GM19438 (cell line): ENCODE results near the gene KCND3.

Source experiments
- ATAC-seq: cut with Tn5 transposase; IDR thresholded peaks from one replicate; pipeline ENCODE4 v1.9.1; 2021; ENCODE audit warnings: low read depth; ENCODE audit not compliant: unreplicated experiment

Gene KCND3

DNA sequence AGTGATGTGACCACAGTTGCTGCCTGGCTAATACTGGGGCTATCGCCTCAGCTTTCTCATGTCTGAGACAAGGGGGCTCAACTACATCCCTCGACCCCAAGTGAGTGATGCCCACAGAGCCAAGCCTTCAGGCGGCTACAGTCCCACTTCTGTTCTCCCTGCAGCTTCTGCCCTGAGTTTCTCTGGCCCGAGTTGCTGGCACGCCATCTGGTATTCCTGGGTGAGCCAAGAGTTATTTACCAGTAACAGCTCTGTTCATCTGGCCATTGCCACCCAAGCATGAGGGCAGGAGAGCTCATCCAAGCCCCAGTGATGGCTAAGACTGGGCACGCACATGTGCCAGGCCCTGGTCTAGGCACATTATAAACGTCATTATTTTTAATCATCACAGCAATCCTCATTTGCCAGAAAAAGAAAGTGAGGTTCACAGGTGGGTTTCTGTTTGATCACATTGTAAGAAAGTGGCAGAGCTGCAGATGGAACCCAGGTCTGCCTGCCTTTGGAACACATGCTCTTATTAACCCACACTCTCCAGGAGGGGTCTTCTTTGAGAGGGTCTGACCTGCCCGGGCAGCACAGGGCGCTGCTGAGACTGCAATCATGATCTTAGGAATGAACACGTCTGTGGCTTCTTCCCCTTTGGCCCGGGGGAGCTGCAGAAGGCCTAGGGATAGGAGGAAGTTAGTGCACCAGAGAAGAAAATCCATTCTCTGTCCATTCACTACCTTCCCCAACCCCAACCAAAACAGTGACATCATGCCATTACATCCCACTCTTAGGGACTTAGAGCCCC lies 27.5 kb downstream of the KCND3 start:
- no peak for ATAC-seq

- ATAC-seq = no peak
These were observed 28.5 kb downstream of the KCND3 start for GRCh38 chr1:111961016-111961415.

DNA sequence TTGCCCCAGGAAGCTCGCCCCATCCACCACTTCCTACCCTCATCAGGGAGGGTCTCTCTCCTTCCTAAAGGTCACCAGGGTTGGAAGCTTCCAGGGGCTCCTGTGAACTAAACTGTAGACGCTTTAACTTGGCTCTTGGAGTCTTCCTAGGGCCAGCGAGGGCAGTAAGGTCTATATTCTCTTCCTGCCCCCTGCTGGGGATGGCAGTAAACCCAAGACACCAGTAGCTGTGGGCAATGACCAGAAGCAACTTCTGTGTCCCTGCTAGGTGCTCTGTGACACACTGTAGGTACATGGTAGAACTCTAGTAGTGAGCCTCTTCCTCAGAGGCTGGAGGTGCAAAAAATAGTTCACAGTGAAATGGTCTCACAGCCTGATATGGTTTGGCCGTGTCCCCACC lies 30.0 kb downstream of the KCND3 start:
- no peak for ATAC-seq

- no peak for ATAC-seq
These were observed 30.6 kb downstream of the KCND3 start for GRCh38 chr1:111958851-111959250.

DNA sequence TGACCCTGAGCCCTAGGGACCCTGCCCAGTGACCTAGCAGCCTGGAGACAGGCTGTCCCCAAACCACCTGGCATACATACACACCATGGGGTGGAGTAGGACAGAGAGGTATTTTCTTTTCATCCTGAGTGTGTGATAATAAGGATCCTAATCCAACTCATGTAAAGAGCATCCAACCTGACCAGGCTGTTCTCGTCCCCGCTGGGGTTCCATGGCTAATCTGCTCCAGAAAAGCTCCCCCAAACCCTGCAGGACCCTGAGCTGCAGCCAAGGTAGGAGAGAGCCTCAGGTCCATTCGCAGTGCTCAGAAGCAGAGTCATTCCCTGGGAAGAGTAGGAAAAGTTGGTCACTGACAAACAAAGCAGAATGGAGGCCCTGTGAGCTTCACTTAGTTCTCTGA lies 31.4 kb downstream of the KCND3 start:
- ATAC-seq = no peak

GRCh38 chr1:111956155-111956771 lies 33.2 kb downstream of the KCND3 start:
- no peak for ATAC-seq

DNA sequence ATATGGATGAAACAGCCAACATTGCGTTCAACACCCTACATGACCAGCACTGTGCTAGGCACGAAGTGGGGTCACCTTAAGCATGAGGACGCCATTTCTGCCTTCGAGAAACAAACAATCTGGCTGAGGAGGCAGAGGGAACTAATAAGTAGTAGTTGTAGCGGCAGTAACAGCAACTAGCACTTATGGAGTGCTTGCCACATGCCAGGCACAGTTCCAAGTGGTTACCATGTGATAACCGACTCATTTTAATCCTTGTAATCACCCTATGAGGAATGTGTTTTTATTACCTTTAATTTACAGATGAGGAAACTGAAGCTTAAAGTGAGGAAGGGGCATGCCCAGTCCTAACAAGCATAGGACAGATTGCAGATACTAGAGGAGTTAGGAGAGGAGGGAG lies 33.7 kb downstream of the KCND3 start:
- no peak for ATAC-seq

DNA sequence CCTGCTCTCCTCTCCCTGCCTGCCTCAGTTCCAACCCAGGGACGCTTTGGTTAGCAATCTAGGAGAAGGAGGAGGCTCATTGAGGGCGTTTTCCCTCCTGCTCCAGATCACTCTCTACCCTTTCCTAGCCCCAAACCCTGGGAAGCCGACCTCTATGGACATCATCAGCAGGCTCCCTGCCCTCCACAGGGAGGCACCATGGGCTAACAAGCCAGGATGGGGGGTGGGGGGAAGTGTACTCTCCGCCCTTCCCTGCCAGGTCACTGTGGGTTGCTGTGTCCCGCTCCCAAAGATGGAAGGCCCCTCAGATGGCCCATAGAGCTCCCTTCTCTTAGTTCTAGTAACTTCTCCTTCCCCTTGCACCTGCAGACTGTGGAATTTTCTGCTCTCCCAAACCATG lies 35.7 kb downstream of the KCND3 start:
- no peak for ATAC-seq

GRCh38 chr1:111952125-111952657 lies 37.3 kb downstream of the KCND3 start:
- ATAC-seq = no peak

DNA sequence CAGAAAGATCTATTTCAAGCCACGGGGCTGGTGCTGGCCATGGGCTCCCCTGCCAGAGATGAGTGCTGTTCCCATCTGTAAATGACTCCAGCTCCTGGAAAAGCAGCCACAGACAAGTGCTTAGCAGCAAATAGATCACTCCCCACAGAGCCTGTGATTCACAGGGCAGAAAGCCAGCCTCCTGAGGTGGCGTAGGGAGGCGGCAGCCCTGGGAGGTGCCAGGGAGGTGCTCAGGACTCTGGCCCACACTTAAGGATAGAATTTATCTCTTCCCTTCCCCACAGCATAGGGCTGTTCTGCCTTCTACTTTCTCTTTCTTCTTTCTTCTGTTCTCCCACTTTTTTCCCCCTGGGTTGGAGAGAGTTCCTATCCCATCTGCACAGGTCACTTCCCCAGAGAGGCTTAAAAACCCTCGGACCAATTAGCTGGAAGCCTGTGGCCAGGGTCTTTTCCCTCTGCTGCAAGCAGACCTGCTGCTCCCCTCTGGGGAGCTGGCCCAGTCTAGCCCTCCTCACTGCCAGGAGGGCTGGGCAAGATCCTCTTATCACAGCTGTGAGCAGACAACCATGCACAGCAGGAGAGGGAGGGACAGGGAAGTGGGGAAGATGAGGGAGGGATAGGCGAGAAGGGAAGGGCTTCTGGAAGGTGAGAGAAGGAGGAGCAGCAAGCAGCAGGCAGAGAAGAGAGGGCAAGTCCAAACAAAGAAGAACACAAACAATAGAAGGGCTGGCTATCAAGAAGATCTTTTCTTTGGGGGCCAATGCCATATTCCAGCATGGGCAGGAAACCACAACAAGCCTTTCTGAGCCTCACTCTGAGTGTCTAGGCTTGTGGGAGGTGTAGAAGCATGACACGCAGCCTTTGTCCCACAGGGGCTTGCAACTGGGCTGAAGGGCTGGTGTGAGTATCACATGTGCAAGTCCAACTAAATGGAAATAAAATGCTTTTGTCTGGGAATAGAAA lies 41.0 kb downstream of the KCND3 start:
- ATAC-seq = no peak

GRCh38 chr1:111943846-111944749 lies 45.4 kb downstream of the KCND3 start:
- no peak for ATAC-seq

- ATAC-seq = no peak
These were observed 46.4 kb downstream of the KCND3 start for GRCh38 chr1:111943066-111943465.

- no peak for ATAC-seq
These were observed 50.9 kb downstream of the KCND3 start for GRCh38 chr1:111938536-111938935.

DNA sequence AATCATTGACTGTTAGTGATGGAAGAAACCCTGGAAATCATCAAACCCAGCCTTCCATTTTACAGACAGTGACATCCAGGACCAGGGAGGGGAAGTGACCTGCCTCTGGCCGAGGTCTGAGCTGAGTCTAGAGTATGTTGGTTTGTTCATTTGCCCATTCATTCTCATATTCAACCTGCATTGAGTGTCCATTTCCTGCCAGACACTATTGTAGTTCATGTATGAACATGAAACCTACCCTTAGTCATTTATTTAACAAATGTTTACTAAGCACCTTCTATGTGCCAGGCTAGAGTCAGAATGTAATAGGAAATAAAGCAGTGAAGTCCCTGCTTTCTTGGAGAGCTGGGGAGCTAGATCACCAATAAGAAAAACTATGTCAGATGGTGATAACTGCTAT lies 51.3 kb downstream of the KCND3 start:
- no peak for ATAC-seq

DNA sequence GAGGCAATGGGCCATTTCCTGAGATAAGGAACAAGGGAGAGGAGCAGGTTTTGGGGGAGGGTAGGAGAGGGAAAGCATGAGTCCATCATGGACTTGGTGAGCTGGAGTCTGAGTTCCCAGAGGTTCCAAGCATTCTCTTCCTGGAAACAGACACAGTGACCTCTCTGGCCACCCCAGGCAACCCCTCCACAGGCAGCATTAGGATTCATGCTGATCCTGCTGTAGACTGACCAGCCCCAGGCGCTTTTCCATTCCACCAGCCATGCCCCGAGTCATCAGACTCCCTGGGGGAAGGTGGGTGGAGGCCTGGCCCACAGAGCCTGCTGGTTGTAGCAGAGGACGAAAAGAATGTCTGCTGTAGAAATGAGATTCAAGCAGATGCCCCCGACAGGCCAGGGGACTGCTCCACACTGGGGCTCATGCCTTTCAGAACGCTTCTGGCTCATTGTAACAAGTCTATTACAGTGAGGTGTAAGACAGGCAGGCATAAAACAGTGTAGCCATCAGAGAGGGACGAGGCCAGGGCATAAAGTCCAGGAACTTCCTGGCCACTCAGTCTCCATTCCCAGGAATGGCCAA lies 52.2 kb downstream of the KCND3 start:
- no peak for ATAC-seq

DNA sequence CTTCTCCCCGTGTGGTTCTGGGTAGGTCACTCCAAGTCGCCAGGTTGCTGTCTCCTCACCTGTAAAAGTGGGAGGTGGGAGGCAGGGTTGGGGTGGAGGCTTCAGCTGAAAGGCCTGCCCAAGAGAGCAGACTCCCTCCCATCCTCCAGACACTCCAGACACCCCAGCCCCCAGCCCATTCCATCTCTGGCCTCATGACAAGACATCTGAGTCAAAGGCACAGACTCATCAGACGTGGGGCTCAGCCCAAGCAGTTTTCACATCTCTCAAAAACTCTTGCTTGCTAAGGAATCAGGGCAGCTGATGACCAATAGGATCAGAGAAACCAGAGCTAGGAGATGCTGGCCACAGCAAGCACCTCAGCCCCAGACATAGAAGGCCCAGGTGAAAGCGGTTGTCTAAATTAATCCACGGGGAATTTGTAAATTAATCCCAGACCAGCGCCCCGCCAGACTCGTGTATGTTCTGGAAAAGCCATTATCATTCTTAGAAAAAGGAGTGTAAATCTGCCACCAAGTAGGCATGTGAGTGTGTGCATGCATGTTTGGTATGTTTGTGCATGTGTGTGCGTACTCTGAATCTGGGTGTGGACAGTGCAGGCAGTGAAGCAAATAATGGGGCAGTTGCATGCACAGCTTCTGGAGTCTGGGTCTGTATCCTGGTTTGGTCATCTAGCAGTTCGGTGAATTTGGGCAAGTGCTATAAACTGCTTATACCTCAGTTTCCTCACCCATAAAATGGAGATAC lies 55.2 kb downstream of the KCND3 start:
- no peak for ATAC-seq

DNA sequence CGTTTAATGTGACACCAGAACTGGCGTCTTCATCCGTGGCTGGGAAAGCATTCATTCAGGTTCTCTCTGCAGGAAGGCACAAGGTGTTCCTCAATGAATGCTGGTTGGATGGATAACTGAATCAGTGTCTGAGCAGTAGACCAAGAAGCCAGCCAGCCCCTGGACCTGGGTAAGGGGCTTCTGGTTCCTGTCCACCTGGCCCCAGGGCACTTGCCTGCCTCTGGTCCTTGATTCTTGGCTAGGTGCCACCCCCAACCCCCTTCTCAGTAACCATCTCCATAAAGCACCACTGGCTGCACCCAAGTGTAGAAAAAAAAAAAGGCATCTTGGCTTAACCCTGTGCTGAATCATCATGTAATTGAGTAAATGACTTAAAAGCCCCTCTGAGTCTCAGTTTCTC lies 59.1 kb downstream of the KCND3 start:
- no peak for ATAC-seq

DNA sequence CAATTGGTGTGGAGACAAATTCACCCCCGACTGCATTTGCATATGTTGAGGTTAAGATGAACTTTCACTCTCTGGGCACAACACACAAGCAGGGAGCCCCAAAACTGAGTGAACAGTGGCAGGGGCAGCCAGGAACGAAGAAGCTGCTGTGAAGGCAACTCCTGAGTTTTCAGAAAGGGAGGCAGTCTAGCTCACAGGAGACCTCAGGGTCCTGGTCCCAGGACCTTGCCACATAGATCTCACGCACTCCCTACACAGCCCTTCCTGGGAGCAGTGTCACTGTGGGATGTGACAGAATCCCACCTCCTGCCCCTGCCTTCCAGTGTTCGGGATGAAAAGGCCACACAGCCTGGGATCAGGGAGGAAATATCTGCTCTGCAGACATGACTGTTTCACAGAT lies 60.9 kb downstream of the KCND3 start:
- ATAC-seq = no peak

DNA sequence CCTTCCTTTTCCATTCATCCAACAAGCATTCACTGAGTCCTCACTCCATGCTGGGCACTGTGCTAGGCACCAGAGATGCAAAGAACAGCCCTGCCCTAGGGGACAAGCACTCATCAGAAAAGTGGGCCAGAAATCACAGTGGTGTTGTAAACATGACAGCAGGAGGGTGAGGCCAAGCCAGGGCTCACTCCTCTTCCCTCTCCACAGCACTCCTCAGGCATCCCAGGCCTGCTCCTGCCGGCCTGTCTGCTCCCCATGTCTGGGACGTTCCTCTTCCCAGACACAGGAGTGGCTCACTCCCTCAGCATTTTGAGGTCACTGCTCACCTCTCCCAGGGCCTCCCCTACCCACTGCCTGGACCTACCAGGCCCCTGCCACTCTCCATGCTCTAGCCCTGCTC lies 61.8 kb downstream of the KCND3 start:
- ATAC-seq = no peak
